SK-N-SH (cell line): ENCODE data around the gene SEPTIN7.

Experiments
- CTCF ChIP-seq: fragments of 200-600 bp; sonication (generic); IDR thresholded peaks from 2 replicates; pipeline ENCODE4 v1.6.1; 2017; ENCODE audit warnings: antibody characterized with exemption, mild to moderate bottlenecking, moderate library complexity
- EP300 ChIP-seq, 2 experiments: IDR thresholded peaks; 2 replicates each; pipeline versions ENCODE4 v1.4.0 to v1.6.1; 2012; ENCODE audit warnings: borderline replicate concordance in 1 of 2, low read depth in 1 of 2, low read length in 1 of 2
- EZH2phosphoT487 ChIP-seq: fragments of 200-600 bp; sonication (generic); IDR thresholded peaks from 2 replicates; pipeline ENCODE4 v1.6.1; 2017; ENCODE audit warnings: low read depth, mixed run types, mild to moderate bottlenecking, antibody characterized with exemption, moderate library complexity, borderline replicate concordance
- MAX ChIP-seq: IDR thresholded peaks from 2 replicates; pipeline ENCODE4 v1.4.0; 2012; ENCODE audit warnings: low read depth
- MEF2A ChIP-seq: IDR thresholded peaks from 2 replicates; pipeline ENCODE4 v1.4.0; 2012; ENCODE audit warnings: low read depth, borderline replicate concordance
- NFIC ChIP-seq: IDR thresholded peaks from 2 replicates; pipeline ENCODE4 v1.4.0; 2012; ENCODE audit warnings: borderline replicate concordance
- PBX3 ChIP-seq: IDR thresholded peaks from 2 replicates; pipeline ENCODE4; 2012
- POLR2AphosphoS5 ChIP-seq: IDR thresholded peaks from 2 replicates; pipeline ENCODE4 v1.6.1; 2012; ENCODE audit warnings: low read depth, low read length
- RCOR1 ChIP-seq: fragments of 150-350 bp; IDR thresholded peaks from 2 replicates; pipeline ENCODE4 v1.6.1; 2017; ENCODE audit warnings: antibody characterized with exemption, low read length
- TEAD4 ChIP-seq: IDR thresholded peaks from 2 replicates; pipeline ENCODE4 v1.4.0; 2012; ENCODE audit warnings: mild to moderate bottlenecking, borderline replicate concordance; ENCODE audit not compliant: insufficient read depth

- TF ChIP-seq EZH2phosphoT487 = no peak
- TF ChIP-seq CTCF = no peak
- no peak for TF ChIP-seq MEF2A
- TF ChIP-seq TEAD4 = no peak
- TF ChIP-seq MAX = no peak
- TF ChIP-seq EP300 (IDR thresholded peaks at IDR 0.05; ENCODE audit: borderline replicate concordance in 1 of 2, low read depth in 1 of 2, low read length in 1 of 2) = no peak
- TF ChIP-seq PBX3 = no peak
- TF ChIP-seq POLR2AphosphoS5 = no peak
- no peak for TF ChIP-seq NFIC
- no peak for TF ChIP-seq RCOR1
Observed at GRCh38 chr7:35755711-35756110, 45.1 kb upstream of the SEPTIN7 start.
